Measurements from ENCODE around the gene PDXDC1.
"Not testable (repeated sequence)": the region's sequence is repeated elsewhere in the genome, so short reads cannot be mapped to it uniquely, and the experiment has no call there.

The PDXDC1 gene

DNA sequence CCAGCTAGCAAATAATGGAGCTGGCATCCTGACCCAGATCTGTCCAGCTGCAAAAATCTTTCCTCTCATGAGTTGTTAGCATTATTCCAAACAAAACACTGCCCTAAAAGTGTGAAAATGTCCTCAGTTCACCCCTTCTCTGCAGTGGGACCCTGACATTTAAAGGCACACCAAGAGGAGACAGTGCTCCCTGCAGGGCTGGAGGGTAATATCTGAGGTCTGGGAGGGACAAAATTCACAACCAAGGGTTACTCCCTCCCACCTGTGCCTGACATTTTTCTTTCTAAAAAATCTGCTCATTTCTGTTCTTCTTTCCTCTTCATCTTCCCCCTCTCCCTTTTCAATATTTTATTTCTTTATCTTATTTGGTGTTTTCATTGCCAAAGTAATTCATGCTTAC is 191.4 kb downstream of the PDXDC1 start:
- not testable (repeated sequence) for DNase-seq

DNA sequence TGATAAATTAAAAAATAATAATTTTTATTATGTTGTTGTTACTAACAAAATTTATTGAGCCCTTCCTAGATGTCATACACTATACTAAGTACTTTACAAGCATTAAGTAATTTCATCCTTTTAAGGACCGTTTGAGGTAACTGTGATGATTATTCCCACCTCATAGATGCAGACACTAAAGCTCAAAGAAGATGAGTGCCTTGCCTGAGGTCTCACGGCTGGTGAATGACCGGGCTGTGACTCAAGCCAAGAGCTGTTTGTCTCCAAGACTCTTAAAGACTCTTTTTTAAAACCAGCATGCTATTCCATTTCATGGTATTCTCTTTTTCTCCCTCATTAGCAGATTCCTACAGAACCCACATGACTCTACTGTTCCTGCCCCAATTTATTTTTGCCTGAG is 193.5 kb downstream of the PDXDC1 start:
- DNase-seq = not testable (repeated sequence)

DNA sequence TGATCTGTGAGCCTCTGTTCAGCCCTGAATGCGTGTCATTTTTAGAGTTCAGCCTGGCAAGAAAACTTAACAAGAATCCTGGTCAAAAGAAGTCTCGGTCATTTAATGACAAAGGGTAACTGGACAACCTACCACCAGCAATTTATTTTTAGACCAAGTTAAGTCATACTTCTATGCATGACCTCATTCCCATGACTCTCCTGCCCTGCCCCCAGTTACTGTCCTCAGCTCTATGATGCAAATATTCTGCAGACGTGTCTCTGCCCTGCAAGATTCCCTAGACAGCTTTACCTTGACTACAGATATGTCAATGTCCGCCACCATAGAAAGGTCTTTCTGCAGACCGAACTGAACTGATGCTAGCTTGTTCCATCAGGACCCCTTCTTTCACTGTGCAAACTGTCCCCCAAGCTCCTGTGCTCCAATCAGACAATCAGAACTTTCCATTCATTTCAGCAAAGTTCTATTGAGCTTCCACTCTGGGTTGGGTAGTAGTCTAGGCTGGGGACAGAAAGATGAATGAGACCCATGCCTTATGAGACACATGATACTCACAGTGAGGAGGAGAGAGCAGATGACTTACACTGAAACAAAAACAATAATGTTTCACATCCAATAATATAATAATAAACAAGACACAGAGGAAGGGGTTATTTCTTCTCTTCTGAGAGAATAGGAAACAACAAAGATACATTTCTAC is 194.3 kb downstream of the PDXDC1 start:
- DNase-seq = not testable (repeated sequence)

DNA sequence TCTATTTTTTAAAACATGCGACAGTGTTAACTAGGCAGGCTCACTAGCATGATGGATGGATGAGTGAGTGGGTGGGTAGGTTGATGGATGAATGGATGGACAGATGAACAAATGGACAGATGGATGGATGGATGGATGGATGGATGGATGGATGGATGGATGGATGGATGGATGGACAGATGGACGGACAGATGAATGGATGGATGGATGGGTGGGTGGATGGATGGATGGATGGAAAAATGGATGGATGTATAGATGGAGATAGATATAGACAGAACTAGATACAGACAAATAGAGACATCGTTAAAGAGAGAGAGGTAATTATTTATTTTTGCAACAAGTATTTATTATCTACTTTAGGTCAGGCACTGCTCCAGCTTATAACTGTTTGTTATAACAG is 205.1 kb downstream of the PDXDC1 start:
- not testable (repeated sequence) for DNase-seq

DNA sequence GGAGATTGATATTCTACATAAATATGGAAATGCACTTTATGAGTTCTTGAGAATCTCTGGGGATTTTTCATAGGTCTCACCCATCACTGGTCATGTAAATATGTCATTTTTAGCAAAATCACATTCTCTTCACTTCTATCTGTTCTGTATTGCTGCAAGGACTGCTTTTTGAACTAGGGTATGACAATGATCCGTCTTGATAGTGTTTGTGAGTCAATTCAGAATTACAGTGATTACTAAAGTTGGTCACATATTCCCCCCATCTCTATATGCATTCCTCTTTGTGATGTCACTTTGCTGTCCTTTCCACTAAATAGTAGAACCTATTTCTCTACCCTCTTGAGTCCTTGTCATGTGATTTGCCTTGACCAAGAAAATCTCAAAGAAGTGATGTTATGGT is 206.1 kb downstream of the PDXDC1 start:
- DNase-seq = not testable (repeated sequence)

DNA sequence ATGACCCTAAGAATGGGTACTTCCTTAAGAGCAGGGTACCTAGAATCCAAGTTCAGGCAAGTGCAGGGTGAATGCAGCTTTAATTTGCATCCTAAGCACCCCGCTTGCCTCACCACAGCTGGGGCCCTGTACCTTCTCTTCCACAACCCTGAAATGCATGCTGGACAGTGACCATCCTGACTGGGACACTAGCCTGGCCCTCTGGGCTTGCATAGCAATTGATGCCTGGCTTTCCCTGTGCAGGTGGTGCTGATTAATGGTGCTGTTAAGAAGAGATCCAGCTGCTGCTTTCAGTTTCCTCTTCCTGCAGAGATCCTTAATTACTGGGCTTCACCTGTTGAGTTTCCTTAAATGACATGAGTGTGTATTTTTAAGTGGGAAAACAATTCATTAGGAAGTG is 209.2 kb downstream of the PDXDC1 start:
- not testable (repeated sequence) for DNase-seq

Data from right hindlimb (tissue), 1 donor.